Upper lobe of left lung (tissue), 6 donors: ENCODE measurements around the gene CACUL1. TPM values are rescaled to one million over a fixed set of nuclear protein-coding genes. Genes with fewer than 3 reads are reported as not detected.

Experiments used
- ATAC-seq, 2 donors: fragments of 200-7000 bp; cut with Tn5 transposase; one replicate each; pipeline ENCODE4 v1.9.1; 2022; ENCODE audit warnings: mild to moderate bottlenecking in 2 of 2, moderate library complexity in 2 of 2; ENCODE audit not compliant: low FRiP score in 2 of 2
- DNase-seq, 2 donors: peaks; one replicate each; pipeline ENCODE4 v3.0.0-alpha.2; 2019 to 2020
- H3K27ac ChIP-seq, 4 donors: fragments of 200-600 bp; sonication (generic); one replicate each; pipeline ENCODE4 v1.5.1; 2016 to 2019
- H3K27me3 ChIP-seq, 4 donors: fragments of 200-600 bp; sonication (generic); one replicate each; pipeline ENCODE4 v1.5.1; 2017 to 2019
- H3K36me3 ChIP-seq, 4 donors: fragments of 200-600 bp; sonication (generic); one replicate each; pipeline ENCODE4 v1.5.1; 2016 to 2019
- H3K4me1 ChIP-seq, 4 donors: fragments of 200-600 bp; sonication (generic); one replicate each; pipeline ENCODE4 v1.5.1; 2018 to 2019
- H3K4me3 ChIP-seq, 4 donors: fragments of 200-600 bp; sonication (generic); one replicate each; pipeline ENCODE4 v1.5.1; 2017 to 2019; ENCODE audit warnings: mild to moderate bottlenecking in 2 of 4, moderate library complexity in 1 of 4
- H3K9me3 ChIP-seq, 4 donors: fragments of 200-600 bp; sonication (generic); one replicate each; pipeline ENCODE4 v1.5.1; 2018 to 2019
- CTCF ChIP-seq, 6 experiments: fragments of 450-650 bp in 4 of 6; fragments of 200-600 bp in 2 of 6; sonication (generic) in 2 of 6; IDR thresholded peaks; one replicate each; pipeline ENCODE4 v1.5.1; 2016 to 2019; ENCODE audit warnings: antibody characterized with exemption in 6 of 6
- EP300 ChIP-seq, 4 donors: sonication (generic); formaldehyde crosslinking; IDR thresholded peaks; one replicate each; pipeline ENCODE4 v1.5.1; 2017; ENCODE audit warnings: antibody characterized with exemption in 4 of 4, control low read depth in 2 of 4
- POLR2A ChIP-seq, 4 donors: fragments of 450-650 bp; IDR thresholded peaks; one replicate each; pipeline ENCODE4 v1.5.1; 2016 to 2017; ENCODE audit warnings: antibody characterized with exemption in 4 of 4, mild to moderate bottlenecking in 2 of 4
- POLR2AphosphoS5 ChIP-seq, 2 donors: sonication (generic); formaldehyde crosslinking; IDR thresholded peaks; one replicate each; pipeline ENCODE4 v1.5.1; 2017; ENCODE audit warnings: antibody characterized with exemption in 2 of 2
- WGBS, 2 donors: methylation state at CpG; one replicate each; pipeline ENCODE4 v1.1.5; 2017 to 2018; 5-methylcytosine and 5-hydroxymethylcytosine counted together
- total RNA-seq, 6 donors: library from RNA; depleted of rRNA in 4 of 6; stranded (reverse); fragments of >200 nt in 4 of 6; gene quantifications; one replicate each; pipeline versions ENCODE4 v1.1.0 to v1.2.1, GENCODE V29; 2016 to 2021
- donor health status: DM: no; HTN: no; CAD: no; lungs with moderate emphysema.
- donor health status: DM: no; HTN: yes; CAD: no; lungs with severe emphysema.

The CACUL1 gene
- total RNA-seq, 6 donors from 2014 or later: 23.3 to 44.0 (median 38.2) TPM

GRCh38 chr10:118714366-118714765 lies 40.4 kb downstream of the CACUL1 start:
- H3K36me3 ChIP-seq: peaks cover 0 to 15% (median 7%) of the 10 kb centered on the region in 4 donors
- no peaks in the 10 kb centered on the region for H3K4me1 ChIP-seq
- ATAC-seq (no peak), DNase-seq (no peak)
- no peaks in the 10 kb centered on the region for H3K9me3 ChIP-seq
- H3K27ac ChIP-seq: no peak overlapping the region
- no peak overlapping the region for H3K4me3 ChIP-seq
- no peaks in the 10 kb centered on the region for H3K27me3 ChIP-seq
- TF ChIP-seq POLR2AphosphoS5 (IDR thresholded peaks at IDR 0.05) (no peak), CTCF (IDR thresholded peaks at IDR 0.05) (no peak), EP300 (IDR thresholded peaks at IDR 0.05) (no peak), POLR2A (IDR thresholded peaks at IDR 0.05) (no peak)
- WGBS, 2 donors: 86 to 93% methylated on average over 3 of the region's 3 CpGs

GRCh38 chr10:118712930-118713634 lies 41.7 kb downstream of the CACUL1 start:
- WGBS, 2 donors: 92 to 94% methylated on average over 5 to 14 of the region's 14 CpGs
- TF ChIP-seq EP300 (IDR thresholded peaks at IDR 0.05) (no peak), CTCF (IDR thresholded peaks at IDR 0.05) (no peak), POLR2A (IDR thresholded peaks at IDR 0.05) (no peak), POLR2AphosphoS5 (IDR thresholded peaks at IDR 0.05) (no peak)
- H3K36me3 ChIP-seq: peaks cover 0 to 14% (median 7%) of the 10 kb centered on the region in 4 donors
- no peaks in the 10 kb centered on the region for H3K9me3 ChIP-seq
- no peaks in the 10 kb centered on the region for H3K4me1 ChIP-seq
- ATAC-seq: no peak
- H3K27ac ChIP-seq: no peak overlapping the region
- no peaks in the 10 kb centered on the region for H3K27me3 ChIP-seq
- DNase-seq: peak in 1 of 2 donors; percentile 44
- no peak overlapping the region for H3K4me3 ChIP-seq

GRCh38 chr10:118712080-118712479 lies 42.7 kb downstream of the CACUL1 start:
- no peaks in the 10 kb centered on the region for H3K4me1 ChIP-seq
- H3K27me3 ChIP-seq: no peaks in the 10 kb centered on the region
- no peak overlapping the region for H3K4me3 ChIP-seq
- H3K9me3 ChIP-seq: no peaks in the 10 kb centered on the region
- no peak overlapping the region for H3K27ac ChIP-seq
- TF ChIP-seq POLR2AphosphoS5 (IDR thresholded peaks at IDR 0.05): no peak
- no peak for TF ChIP-seq EP300 (IDR thresholded peaks at IDR 0.05)
- TF ChIP-seq CTCF (IDR thresholded peaks at IDR 0.05): no peak
- no peak for TF ChIP-seq POLR2A (IDR thresholded peaks at IDR 0.05)
- 88 to 91% methylated on average over 7 of the region's 7 CpGs for WGBS, 2 donors
- ATAC-seq: no peak
- DNase-seq: peak in 1 of 2 donors; percentile 15
- H3K36me3 ChIP-seq: peaks cover 0 to 14% (median 5%) of the 10 kb centered on the region in 4 donors

GRCh38 chr10:118710487-118710886 lies 44.3 kb downstream of the CACUL1 start:
- Histone ChIP-seq H3K27me3 (no peaks in the 10 kb centered on the region), H3K36me3 (peaks cover 0 to 8% (median 3%) of the 10 kb centered on the region in 4 donors), H3K9me3 (no peaks in the 10 kb centered on the region), H3K4me3 (no peak overlapping the region), H3K4me1 (no peaks in the 10 kb centered on the region), H3K27ac (no peak overlapping the region)
- no peak for TF ChIP-seq POLR2AphosphoS5 (IDR thresholded peaks at IDR 0.05)
- TF ChIP-seq POLR2A (IDR thresholded peaks at IDR 0.05): no peak
- TF ChIP-seq EP300 (IDR thresholded peaks at IDR 0.05): no peak
- TF ChIP-seq CTCF (IDR thresholded peaks at IDR 0.05): no peak
- ATAC-seq: no peak
- WGBS, 2 donors: 83 to 87% methylated on average over 1 of the region's 1 CpG
- DNase-seq: no peak

- no peak for ATAC-seq
- Histone ChIP-seq H3K9me3 (no peaks in the 10 kb centered on the region), H3K27ac (no peak overlapping the region), H3K4me1 (no peaks in the 10 kb centered on the region), H3K36me3 (peaks cover 0 to 8% (median 3%) of the 10 kb centered on the region in 4 donors), H3K4me3 (no peak overlapping the region), H3K27me3 (no peaks in the 10 kb centered on the region)
- no peak for TF ChIP-seq CTCF (IDR thresholded peaks at IDR 0.05)
- no peak for TF ChIP-seq POLR2A (IDR thresholded peaks at IDR 0.05)
- no peak for TF ChIP-seq EP300 (IDR thresholded peaks at IDR 0.05)
- TF ChIP-seq POLR2AphosphoS5 (IDR thresholded peaks at IDR 0.05): no peak
- 89 to 90% methylated on average over 7 of the region's 7 CpGs for WGBS, 2 donors
- DNase-seq: no peak
Measured at GRCh38 chr10:118708571-118708970, 46.2 kb downstream of the CACUL1 start.
